Measurements from ENCODE around the gene GATAD2B.

GATAD2B gene

GRCh38 chr1:153944005-153944826, 21.4 kb upstream of the GATAD2B start:
- H3K4me3 ChIP-seq (ENCODE audit: low read depth, low read length): no peak overlapping the region
- TF ChIP-seq CTCF (IDR thresholded peaks at IDR 0.05; ENCODE audit: low read depth, low read length, missing control alignments): no peak
- in situ Hi-C loops (cut with HindIII; ENCODE audit: low sequenced_read_pairs): no loop called here
- no peak for DNase-seq (ENCODE audit: low read depth)

GRCh38 chr1:153942766-153943549, 20.2 kb upstream of the GATAD2B start:
- no peak for TF ChIP-seq CTCF (IDR thresholded peaks at IDR 0.05; ENCODE audit: low read depth, low read length, missing control alignments)
- DNase-seq (ENCODE audit: low read depth): no peak
- H3K4me3 ChIP-seq (ENCODE audit: low read depth, low read length): no peak overlapping the region
- in situ Hi-C loops (cut with HindIII; ENCODE audit: low sequenced_read_pairs): no loop called here

- no peak for DNase-seq (ENCODE audit: low read depth)
- no peak overlapping the region for H3K4me3 ChIP-seq (ENCODE audit: low read depth, low read length)
- no peak for TF ChIP-seq CTCF (IDR thresholded peaks at IDR 0.05; ENCODE audit: low read depth, low read length, missing control alignments)
- in situ Hi-C loops (cut with HindIII; ENCODE audit: low sequenced_read_pairs): no loop called here
Observed at GRCh38 chr1:153941826-153942725, 19.3 kb upstream of the GATAD2B start.

GRCh38 chr1:153940756-153941155, 18.0 kb upstream of the GATAD2B start:
- H3K4me3 ChIP-seq (ENCODE audit: low read depth, low read length): no peak overlapping the region
- in situ Hi-C loops (cut with HindIII; ENCODE audit: low sequenced_read_pairs): no loop called here
- TF ChIP-seq CTCF (IDR thresholded peaks at IDR 0.05; ENCODE audit: low read depth, low read length, missing control alignments): no peak
- DNase-seq (ENCODE audit: low read depth): no peak

- in situ Hi-C loops (cut with HindIII; ENCODE audit: low sequenced_read_pairs): no loop called here
- TF ChIP-seq CTCF (IDR thresholded peaks at IDR 0.05; ENCODE audit: low read depth, low read length, missing control alignments): no peak
- no peak overlapping the region for H3K4me3 ChIP-seq (ENCODE audit: low read depth, low read length)
- DNase-seq (ENCODE audit: low read depth): no peak
Observed at GRCh38 chr1:153939476-153939875, 16.7 kb upstream of the GATAD2B start.

- in situ Hi-C loops (cut with HindIII; ENCODE audit: low sequenced_read_pairs): no loop called here
- TF ChIP-seq CTCF (IDR thresholded peaks at IDR 0.05; ENCODE audit: low read depth, low read length, missing control alignments): no peak
- DNase-seq (ENCODE audit: low read depth): no peak
- no peak overlapping the region for H3K4me3 ChIP-seq (ENCODE audit: low read depth, low read length)
Observed at GRCh38 chr1:153938996-153939395, 16.2 kb upstream of the GATAD2B start.
